ENCODE results near the gene CTBP2.

GRCh38 chr10:124956764-124957163, 203.6 kb downstream of the CTBP2 start:
- no peak for TF ChIP-seq POLR2A (IDR thresholded peaks at IDR 0.05)
- TF ChIP-seq CTCF (IDR thresholded peaks at IDR 0.05) = no peak

Data from thyroid gland (tissue), 4 donors.